ENCODE data around the gene SLC25A39. TPM values are rescaled to one million over a fixed set of nuclear protein-coding genes. Genes with fewer than 3 reads are reported as not detected.

Gene SLC25A39
- total RNA-seq, 1 donor from 2014 or later = 172 TPM

DNA sequence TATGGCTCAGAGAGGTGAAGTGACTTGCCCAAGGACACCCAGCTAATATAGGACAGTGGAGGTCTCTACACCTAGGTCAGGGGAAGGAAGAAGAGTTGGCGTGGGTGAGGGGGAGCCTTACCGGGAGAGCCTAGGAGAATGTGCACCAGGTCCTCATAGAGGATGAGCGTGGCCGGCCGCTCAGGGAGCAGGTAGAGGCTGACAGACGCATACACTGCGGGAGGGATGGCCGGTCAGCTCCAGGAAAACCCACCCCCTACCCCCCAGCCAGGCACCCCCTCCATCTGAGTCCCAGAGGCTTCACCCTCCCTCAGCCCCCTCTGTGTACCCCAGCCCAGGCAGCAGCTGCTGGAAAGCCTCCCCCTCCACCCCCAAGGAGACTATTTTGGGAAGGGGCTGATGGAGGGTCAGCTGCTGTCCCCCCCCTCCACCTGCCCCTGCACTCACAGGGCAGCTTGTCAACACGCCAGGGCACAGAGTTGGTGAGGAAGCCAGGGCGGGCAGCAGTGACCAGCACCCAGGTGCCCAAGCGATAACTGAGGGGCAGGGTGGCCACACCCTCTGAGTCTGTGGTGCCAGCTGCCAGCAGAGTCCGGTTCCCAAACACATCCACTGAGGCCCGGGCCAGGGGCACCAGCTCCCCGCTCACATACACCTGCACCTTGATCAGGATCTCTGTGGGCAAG lies 35.0 kb upstream of the SLC25A39 start:
- DNase-seq = no peak
- no peak overlapping the region for H3K27ac Mint-ChIP-seq
- H3K4me3 Mint-ChIP-seq = no peak overlapping the region
- intact Hi-C loops (cut with micrococcal nuclease) = no loop called here
- H3K4me1 Mint-ChIP-seq = no peaks in the 10 kb centered on the region
- H3K36me3 Mint-ChIP-seq (ENCODE audit: low read depth) = no peaks in the 10 kb centered on the region
- no peaks in the 10 kb centered on the region for H3K9me3 Mint-ChIP-seq
- peaks cover 25% of the 10 kb centered on the region for H3K27me3 Mint-ChIP-seq

DNA sequence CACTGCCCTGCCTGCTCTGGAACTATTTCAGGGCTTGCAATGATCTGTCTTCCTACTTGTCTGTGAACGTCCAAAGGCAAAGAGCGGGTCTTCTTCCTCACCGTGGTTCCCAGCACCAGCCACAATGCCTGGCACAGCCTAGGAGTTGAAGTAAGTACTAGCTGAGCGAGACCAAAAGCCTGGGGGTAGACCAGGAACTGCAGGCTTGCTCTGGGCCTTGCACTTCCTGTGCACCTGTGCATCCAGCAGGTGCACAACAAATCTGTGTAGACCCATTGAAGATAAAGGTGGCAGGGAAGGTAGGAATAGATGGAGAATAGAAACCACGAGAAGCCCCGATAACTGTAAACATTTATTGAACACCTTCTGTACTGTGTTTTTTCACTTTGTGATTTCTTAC lies 34.4 kb upstream of the SLC25A39 start:
- intact Hi-C loops (cut with micrococcal nuclease) = no loop called here

DNA sequence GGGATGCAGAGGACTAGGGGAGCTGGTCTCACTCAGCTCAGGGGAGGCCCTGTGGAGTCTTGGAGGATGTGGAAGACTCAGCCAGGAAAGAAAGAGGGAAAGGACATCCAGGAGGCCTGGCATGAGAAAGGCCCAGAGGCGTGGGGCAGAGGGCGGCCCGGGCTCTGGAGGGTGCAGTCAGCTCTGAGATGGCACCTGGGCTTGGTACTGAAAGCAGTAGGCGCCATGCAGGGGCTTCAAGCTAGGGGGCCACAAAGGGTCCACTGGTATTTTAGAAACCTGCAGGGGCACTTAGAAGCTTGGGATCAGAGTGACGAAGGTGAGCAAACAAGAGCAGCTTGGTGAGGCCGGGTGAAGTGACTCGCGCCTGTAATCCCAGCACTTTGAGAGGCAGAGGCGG lies 33.4 kb upstream of the SLC25A39 start:
- Mint-ChIP-seq H3K27me3 (peaks cover 23% of the 10 kb centered on the region), H3K27ac (no peak overlapping the region), H3K9me3 (no peaks in the 10 kb centered on the region), H3K36me3 (ENCODE audit: low read depth) (no peaks in the 10 kb centered on the region), H3K4me1 (no peaks in the 10 kb centered on the region), H3K4me3 (no peak overlapping the region)
- DNase-seq = no peak
- intact Hi-C loops (cut with micrococcal nuclease) = no loop called here

More for the DNA sequence above, 34.4 kb upstream of the SLC25A39 start:
- Mint-ChIP-seq H3K9me3 (no peaks in the 10 kb centered on the region), H3K36me3 (ENCODE audit: low read depth) (no peaks in the 10 kb centered on the region), H3K4me1 (no peaks in the 10 kb centered on the region), H3K27ac (no peak overlapping the region), H3K4me3 (no peak overlapping the region), H3K27me3 (peaks cover 25% of the 10 kb centered on the region)
- no peak for DNase-seq

DNA sequence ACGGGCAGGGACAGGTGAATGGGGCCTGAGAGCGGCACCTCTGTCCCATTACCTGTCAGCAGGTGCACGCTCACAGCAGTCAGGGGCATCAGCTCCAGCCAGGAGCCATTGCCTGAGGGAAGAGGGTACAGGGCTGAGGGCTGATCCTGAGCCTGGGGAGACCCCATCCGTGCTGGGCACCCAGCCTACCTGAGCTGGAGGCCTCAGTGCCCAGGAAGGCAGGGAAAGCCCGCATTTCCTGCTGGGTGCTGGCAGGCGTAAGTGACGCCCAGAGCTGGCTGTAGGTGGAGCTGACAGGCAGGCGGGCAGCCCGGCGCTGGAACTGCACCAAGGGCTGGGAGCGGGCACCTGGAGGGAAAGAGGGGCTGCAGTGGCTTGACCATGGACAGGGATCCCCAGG lies 31.6 kb upstream of the SLC25A39 start:
- intact Hi-C loops (cut with micrococcal nuclease) = no loop called here
- Mint-ChIP-seq H3K9me3 (no peaks in the 10 kb centered on the region), H3K4me1 (no peaks in the 10 kb centered on the region), H3K27me3 (peaks cover 11% of the 10 kb centered on the region), H3K36me3 (ENCODE audit: low read depth) (peaks cover 5% of the 10 kb centered on the region), H3K4me3 (no peak overlapping the region), H3K27ac (no peak overlapping the region)
- DNase-seq = no peak

DNA sequence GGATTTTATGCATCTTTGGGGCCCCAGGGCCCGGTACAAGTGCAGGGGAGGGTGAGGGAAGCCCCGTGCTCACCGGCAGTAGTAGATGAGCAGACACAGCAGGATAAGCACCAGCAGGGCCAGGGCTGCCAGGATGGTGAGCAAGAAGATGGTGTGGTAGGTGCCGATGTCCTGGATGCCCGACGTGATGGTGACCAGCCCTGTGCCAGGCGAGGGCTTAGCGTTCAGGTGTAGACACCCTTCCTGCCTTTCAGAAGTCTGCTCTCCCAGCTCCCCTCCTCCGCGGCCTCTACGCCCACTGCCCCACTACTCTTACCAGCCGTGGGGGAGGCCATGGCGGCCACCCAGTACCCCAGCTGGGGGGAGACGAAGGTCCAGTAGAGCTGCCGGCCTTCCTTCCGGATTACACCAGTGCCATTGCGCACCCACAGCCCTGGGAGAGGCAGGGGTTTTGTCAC lies 31.0 kb upstream of the SLC25A39 start:
- Mint-ChIP-seq H3K4me3 (no peak overlapping the region), H3K9me3 (no peaks in the 10 kb centered on the region), H3K27ac (no peak overlapping the region), H3K4me1 (no peaks in the 10 kb centered on the region), H3K36me3 (ENCODE audit: low read depth) (peaks cover 5% of the 10 kb centered on the region), H3K27me3 (peaks cover 8% of the 10 kb centered on the region)
- no peak for DNase-seq
- intact Hi-C loops (cut with micrococcal nuclease) = no loop called here

DNA sequence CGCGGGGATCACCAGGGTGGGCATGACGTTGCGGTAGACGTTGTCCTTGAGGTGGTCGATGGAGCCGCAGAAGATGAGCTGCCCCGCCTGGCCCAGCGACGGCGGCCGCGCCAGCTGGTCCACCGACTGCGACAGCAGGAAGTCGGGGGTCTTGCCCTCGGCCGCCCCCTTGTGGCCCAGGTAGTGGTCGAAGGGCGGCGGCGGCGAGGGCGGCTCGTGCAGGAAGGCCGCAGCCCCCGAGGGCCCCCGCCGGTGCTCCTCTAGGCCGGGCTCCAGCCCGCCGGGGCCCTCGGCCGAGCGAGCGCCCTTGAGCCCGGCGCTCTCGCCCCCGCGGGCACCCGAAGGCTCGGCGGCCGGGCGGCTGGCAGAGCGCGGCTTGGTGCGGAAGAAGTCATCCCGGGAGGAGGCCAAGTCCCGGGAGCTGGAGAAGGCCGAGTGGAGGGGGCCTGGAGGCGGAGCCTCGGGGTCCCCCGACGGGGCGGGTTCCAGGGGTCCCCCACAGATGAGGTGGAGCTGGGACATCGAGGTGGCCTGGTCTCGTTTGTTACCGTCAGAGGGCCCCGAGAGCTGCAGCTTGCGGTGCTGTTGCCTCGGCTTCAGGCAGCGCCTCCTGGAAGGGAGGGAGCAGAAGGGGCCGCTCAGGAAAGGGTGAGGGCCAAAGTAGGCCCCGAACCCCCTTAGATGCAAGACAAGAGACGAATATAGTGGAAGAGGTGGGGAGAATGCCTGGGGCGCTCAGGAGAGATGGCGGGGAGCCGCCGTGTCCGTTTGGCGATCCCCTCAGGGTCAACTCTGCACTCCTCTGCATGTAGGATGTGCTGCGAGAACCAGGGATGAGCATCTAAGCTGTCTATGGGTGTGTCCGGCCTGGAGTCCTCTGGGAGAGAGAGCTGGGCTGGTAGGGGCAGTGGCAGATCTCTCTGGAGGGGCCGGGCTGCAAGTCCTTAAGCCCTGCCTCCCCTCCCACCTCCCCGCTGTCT lies 30.2 kb upstream of the SLC25A39 start:
- H3K36me3 Mint-ChIP-seq (ENCODE audit: low read depth) = peaks cover 5% of the 10 kb centered on the region
- no peak overlapping the region for H3K27ac Mint-ChIP-seq
- peak; percentile 86 for DNase-seq
- H3K4me1 Mint-ChIP-seq = no peaks in the 10 kb centered on the region
- no peaks in the 10 kb centered on the region for H3K9me3 Mint-ChIP-seq
- peaks cover 8% of the 10 kb centered on the region for H3K27me3 Mint-ChIP-seq
- peak overlapping the region; percentile 19 for H3K4me3 Mint-ChIP-seq
- intact Hi-C loops (cut with micrococcal nuclease) = no loop called here

DNA sequence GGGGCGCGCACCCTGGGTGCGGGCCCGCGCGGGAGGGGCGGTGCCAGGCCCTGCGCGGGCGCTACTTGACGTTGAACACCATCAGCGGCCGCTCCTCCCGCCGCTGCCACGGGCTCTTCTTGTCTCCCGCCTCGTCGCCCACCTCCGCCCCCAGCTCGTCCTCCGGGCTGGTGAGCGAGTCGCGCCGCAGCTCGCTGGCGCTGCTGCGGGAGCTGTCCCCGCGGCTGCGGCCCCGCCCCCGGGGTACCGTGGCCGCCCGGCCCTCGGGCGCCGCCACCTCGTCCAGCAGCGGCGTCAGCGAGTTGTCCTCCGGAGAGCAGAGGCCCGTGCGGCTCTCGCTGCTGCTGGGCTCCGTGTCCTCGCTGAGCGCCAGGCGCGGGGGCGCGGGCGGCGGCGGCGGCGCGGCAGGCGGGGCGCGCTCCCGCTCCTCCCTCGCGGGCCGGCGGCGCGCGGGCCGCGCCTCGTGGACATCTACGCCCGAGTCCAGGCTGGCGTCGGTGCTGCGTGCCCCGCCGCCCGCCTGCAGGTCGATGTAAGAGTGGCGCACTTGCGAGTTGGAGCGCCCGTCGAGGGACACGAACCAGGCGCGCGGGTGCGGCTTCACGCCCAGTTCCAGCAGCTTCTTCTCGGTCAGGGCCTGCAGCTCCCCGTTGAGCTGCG lies 29.2 kb upstream of the SLC25A39 start:
- intact Hi-C loops (cut with micrococcal nuclease) = no loop called here
- Mint-ChIP-seq H3K9me3 (no peaks in the 10 kb centered on the region), H3K4me1 (no peaks in the 10 kb centered on the region), H3K4me3 (peak overlapping the region; percentile 43), H3K36me3 (ENCODE audit: low read depth) (peaks cover 5% of the 10 kb centered on the region), H3K27me3 (peaks cover 4% of the 10 kb centered on the region), H3K27ac (no peak overlapping the region)
- DNase-seq = peak; percentile 76

DNA sequence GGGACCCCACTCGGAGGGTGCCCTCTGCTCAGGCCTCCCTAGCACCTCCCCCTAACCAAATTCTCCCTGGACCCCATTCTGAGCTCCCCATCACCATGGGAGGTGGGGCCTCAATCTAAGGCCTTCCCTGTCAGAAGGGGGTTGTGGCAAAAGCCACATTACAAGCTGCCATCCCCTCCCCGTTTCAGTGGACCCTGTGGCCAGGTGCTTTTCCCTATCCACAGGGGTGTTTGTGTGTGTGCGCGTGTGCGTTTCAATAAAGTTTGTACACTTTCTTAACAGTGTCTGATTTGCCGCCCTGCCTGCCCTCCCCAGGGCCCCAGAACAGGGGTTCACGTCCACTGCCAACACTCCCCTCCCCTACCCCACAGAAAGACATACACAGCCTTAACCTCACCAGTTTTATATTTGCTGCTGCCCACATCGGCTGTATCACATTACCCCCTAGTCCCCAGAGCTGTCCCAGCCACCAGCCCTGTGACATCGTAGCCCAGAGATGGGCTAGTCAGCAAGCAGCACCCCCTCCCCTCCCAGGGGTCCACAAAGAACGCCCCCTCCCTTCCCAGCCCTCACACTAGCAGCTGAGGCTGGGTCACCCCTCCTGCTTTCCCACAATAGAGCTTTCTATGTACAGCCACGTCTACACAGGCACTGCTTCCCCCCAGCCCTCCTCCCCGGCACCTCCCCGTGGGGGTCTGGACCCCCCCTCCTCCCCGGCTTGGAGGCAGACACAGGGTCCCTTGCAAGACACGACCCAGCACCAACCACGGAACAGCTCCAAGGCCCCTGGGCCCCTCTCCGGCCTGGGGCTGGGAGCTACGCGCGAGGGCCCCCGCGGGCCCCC lies 28.4 kb upstream of the SLC25A39 start:
- Mint-ChIP-seq H3K27ac (no peak overlapping the region), H3K27me3 (peaks cover 4% of the 10 kb centered on the region), H3K36me3 (ENCODE audit: low read depth) (peaks cover 5% of the 10 kb centered on the region), H3K4me3 (peak overlapping the region; percentile 38), H3K4me1 (peaks cover 6% of the 10 kb centered on the region), H3K9me3 (no peaks in the 10 kb centered on the region)
- intact Hi-C loops (cut with micrococcal nuclease) = no loop called here
- DNase-seq = no peak

DNA sequence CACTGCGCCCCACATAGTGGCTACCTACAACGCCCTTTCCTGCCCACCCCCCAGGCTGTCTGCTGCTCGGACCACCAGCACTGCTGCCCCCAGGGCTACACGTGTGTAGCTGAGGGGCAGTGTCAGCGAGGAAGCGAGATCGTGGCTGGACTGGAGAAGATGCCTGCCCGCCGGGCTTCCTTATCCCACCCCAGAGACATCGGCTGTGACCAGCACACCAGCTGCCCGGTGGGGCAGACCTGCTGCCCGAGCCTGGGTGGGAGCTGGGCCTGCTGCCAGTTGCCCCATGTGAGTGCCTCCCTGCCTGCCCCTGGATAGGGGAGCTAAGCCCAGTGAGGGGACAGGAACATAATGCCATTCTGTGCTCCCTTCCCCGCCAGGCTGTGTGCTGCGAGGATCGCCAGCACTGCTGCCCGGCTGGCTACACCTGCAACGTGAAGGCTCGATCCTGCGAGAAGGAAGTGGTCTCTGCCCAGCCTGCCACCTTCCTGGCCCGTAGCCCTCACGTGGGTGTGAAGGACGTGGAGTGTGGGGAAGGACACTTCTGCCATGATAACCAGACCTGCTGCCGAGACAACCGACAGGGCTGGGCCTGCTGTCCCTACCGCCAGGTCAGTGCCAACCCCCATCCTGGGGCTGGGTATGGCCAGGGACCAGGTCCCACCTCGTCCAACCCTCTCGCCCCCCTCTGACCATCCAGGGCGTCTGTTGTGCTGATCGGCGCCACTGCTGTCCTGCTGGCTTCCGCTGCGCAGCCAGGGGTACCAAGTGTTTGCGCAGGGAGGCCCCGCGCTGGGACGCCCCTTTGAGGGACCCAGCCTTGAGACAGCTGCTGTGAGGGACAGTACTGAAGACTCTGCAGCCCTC lies 27.6 kb upstream of the SLC25A39 start:
- no peak overlapping the region for H3K27ac Mint-ChIP-seq
- H3K27me3 Mint-ChIP-seq = peaks cover 4% of the 10 kb centered on the region
- no peak for DNase-seq
- H3K36me3 Mint-ChIP-seq (ENCODE audit: low read depth) = peaks cover 5% of the 10 kb centered on the region
- H3K9me3 Mint-ChIP-seq = no peaks in the 10 kb centered on the region
- H3K4me3 Mint-ChIP-seq = no peak overlapping the region
- peaks cover 6% of the 10 kb centered on the region for H3K4me1 Mint-ChIP-seq
- intact Hi-C loops (cut with micrococcal nuclease) = no loop called here

DNA sequence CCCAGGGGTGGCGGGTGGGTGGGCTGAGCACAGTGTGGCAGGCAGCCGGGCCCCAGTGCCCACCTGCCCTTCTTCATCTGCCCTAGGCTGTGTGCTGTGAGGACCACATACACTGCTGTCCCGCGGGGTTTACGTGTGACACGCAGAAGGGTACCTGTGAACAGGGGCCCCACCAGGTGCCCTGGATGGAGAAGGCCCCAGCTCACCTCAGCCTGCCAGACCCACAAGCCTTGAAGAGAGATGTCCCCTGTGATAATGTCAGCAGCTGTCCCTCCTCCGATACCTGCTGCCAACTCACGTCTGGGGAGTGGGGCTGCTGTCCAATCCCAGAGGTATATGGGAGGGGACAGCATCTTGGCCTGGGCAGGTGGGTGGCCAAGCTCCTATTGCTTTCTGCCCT lies 26.8 kb upstream of the SLC25A39 start:
- Mint-ChIP-seq H3K27me3 (peaks cover 4% of the 10 kb centered on the region), H3K36me3 (ENCODE audit: low read depth) (peaks cover 5% of the 10 kb centered on the region), H3K4me3 (no peak overlapping the region), H3K9me3 (no peaks in the 10 kb centered on the region), H3K27ac (no peak overlapping the region), H3K4me1 (peaks cover 6% of the 10 kb centered on the region)
- no peak for DNase-seq
- intact Hi-C loops (cut with micrococcal nuclease) = no loop called here

DNA sequence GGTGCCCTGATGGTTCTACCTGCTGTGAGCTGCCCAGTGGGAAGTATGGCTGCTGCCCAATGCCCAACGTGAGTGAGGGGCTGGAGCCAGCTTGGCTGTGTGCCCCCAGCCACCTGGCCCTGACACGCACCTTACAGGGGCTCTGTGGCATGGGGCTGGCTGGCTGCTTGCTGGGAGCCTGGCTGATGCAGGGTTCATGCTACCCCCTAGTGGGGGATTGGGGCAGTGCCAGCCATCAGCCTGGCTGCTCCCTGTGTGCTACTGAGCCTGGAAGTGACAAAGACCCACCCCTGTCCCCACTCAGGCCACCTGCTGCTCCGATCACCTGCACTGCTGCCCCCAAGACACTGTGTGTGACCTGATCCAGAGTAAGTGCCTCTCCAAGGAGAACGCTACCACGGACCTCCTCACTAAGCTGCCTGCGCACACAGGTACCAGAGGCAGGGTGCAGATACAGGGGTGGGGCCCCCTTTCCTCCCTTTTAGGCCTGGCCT lies 26.2 kb upstream of the SLC25A39 start:
- DNase-seq = peak; percentile 92
- intact Hi-C loops (cut with micrococcal nuclease) = no loop called here
- H3K36me3 Mint-ChIP-seq (ENCODE audit: low read depth) = peaks cover 5% of the 10 kb centered on the region
- no peaks in the 10 kb centered on the region for H3K9me3 Mint-ChIP-seq
- peaks cover 11% of the 10 kb centered on the region for H3K4me1 Mint-ChIP-seq
- no peak overlapping the region for H3K27ac Mint-ChIP-seq
- H3K4me3 Mint-ChIP-seq = no peak overlapping the region
- H3K27me3 Mint-ChIP-seq = peaks cover 4% of the 10 kb centered on the region

DNA sequence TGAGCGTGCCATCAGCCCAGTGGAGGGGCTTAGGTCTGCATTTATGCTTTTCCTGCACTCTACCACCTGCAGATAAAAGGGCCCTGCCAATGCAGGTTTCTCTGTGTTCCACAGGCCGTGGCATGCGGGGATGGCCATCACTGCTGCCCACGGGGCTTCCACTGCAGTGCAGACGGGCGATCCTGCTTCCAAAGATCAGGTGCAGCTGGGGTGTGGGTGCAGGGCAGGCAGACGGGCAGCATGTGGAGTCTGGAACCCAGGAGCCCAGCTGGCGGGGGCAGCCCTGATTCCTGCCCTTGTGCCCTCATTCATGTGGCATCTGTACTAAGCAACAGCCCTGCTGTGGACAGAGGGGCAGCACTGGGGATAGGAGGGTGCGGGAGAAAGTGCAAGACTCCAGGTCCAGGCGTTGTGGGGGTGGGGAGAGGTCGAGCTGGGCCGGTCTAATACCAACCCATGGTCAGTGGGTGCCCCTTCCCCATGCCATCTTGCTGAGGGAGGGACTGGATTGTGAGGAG lies 25.0 kb upstream of the SLC25A39 start:
- Mint-ChIP-seq H3K27ac (no peak overlapping the region), H3K9me3 (no peaks in the 10 kb centered on the region), H3K4me1 (peaks cover 19% of the 10 kb centered on the region), H3K27me3 (peaks cover 2% of the 10 kb centered on the region), H3K36me3 (ENCODE audit: low read depth) (peaks cover 5% of the 10 kb centered on the region), H3K4me3 (no peak overlapping the region)
- DNase-seq = no peak
- intact Hi-C loops (cut with micrococcal nuclease) = no loop called here
